Suppressor macrophage treated with lipopolysaccharide for 1 hour (primary cell): Measurements from ENCODE around the gene ETS2.

Experiments
- DNase-seq, 3 donors: peaks; one replicate each; pipeline ENCODE4 v3.0.0-alpha.2; 2020 to 2022

Gene ETS2

GRCh38 chr21:38805328-38806152 lies at the start of gene ETS2:
Gene ETS2, plus strand, starts transcription at chr21:38805929. Its CDS starts 4,106 bp downstream, at chr21:38810035.
- DNase-seq: peak; percentile 96 to 97 (median 96)

GRCh38 chr21:38756746-38757145 lies 49.0 kb upstream of the ETS2 start:
- DNase-seq: no peak

DNA sequence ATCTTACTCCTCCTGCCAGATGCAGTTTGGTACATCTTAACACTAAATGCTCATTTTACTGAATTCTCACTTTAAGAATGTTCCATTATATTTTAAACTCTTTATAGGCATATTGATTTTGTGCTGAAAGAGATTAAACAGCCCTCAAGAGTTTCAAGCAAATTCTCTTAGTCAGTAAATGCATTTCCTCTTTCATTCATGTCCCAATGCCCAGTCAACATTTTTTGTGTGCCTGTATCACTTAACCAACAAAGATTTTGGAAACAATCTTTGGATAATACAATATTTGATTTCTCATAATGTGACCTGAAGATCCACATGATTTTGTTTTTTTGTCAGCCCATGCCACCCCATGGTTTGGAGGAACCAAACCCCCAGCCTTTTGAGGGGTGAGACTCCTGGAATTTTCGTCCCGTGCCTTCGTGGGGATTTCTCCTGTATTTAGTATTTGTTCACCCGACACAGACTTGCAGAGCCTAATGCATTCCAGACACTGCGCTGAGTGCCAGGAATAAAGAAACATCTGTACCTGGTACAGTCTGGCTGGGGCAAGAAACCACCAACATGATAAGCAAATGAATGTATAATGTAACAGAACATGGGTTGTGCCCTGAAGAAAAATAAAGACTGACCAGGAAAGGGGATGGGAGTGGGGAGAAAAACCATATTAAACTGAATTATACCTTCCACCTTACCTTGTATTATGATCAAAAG lies 47.1 kb upstream of the ETS2 start:
- DNase-seq: peak in 2 of 3 donors; percentile 19 to 54

DNA sequence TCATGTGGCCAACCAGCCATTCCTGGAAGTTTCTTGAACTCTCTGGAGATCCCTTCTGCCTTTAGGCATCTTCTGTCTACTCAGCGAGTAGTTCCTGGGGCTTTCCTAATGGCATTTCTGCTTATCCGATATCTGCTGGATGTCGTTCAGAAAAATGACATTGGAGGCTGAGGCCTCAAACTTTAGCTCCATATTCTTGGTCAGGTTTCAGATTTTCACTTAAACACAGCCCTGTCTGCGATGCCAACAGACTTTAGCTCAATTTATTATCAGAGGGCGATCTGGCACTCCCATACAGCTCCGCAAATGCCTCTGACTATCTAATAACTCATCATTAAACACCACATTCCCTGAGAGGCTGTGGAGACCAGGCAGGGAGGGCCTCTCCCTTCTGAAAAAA lies 46.3 kb upstream of the ETS2 start:
- DNase-seq: no peak

DNA sequence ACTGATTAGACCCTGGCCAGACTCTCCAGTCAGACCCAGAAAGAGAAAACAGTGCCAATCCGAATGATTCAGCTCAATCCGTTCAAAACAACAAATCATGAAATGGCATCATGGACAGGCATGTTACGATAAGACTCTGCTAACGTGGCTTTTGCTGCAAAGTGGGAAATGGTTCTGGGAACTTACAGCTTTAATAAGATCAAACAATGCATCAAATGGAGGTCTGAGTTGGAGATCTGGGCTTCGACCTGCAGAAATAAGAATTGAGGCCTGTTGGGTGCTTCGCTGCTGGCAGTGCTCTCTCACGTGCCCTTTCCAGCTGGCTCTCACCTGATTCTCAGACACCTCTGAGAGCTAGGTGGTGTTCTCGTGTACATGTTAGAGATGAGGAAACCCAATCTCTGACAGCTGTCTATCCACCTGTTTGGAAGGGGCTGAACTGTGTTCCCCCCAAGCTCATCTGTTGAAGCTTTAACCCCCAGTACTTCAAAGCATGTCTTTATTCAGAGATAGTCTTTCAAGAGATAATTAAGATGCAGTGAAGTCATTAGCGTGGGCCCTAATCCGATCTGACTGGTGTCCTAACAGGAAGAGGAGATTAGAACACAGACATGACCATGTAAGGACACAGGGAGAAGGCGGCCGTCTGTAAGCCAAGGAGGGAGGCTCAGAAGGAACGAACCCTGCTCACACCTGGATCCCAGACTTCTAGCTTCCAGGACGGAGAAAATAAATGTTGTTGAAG lies 45.5 kb upstream of the ETS2 start:
- no peak for DNase-seq

- DNase-seq: no peak
These were observed 45.0 kb upstream of the ETS2 start for GRCh38 chr21:38760762-38761155.

DNA sequence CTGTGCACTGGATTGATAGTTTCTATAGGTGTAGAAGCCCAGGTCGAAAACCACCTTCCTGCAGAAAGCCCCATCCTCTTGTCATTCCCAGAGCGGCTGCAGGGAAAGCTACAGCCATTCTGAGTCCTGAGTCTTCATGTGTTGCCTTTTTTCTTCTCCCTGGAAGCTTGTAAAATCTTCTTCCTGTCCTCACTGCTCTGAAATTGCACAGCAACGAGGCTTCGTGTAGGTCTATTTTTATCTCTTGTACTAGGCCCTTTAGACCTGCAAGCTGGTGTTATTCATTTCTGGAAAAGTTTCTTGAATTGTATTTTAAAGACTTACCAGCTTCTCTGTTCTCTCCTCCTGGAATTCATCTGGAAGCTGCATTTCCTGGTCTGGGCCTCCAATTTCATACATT lies 44.2 kb upstream of the ETS2 start:
- DNase-seq: no peak

DNA sequence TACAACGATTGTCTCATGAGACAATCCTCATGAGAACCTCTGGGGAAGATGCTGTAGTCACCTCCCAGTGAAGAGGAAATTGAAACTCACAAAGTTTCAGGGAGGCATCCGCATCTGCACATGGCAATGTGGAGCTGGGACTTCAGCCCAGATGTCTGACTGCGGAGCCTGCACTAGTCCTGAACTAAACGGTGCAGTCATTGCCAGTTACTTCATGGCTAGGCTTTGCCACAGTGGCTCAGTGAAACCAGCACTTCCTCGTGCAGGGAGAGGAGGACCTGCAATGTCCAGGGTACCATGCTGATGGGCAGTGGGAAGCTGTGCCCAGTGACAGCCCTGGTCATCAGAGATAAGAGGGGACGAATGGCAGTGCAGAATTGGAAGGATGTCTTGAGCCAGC lies 40.7 kb upstream of the ETS2 start:
- DNase-seq: peak in 1 of 3 donors; percentile 14

- peak; percentile 49 to 73 (median 54) for DNase-seq
These were observed 38.6 kb upstream of the ETS2 start for GRCh38 chr21:38766987-38767722.

DNA sequence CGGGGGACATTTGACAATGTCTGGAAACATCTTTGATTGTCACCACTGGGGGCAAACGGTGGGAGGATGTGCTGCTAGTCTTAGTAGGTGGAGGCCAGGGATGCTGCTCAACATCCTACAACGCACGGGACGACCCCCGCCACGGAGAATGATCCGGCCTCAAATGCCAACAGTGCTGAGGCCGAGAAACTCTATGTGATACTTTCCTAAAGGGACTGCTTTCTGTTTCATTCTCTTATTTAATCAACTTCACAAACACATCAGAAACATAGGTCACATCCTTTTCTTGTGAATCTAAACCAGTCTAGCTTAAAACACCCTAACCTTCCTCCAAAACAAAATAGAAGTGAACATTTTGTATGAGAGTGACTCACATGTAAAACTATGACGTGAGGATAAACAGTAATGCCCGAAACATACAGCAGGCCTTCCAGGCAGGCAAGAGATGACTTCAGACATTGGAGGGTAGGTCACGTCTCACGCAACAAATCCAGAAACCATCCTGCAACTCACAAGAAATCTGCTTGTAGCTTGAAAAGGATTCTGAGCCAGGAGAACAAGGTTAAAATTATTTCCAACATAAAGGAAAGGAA lies 37.2 kb upstream of the ETS2 start:
- DNase-seq: peak in 2 of 3 donors; percentile 27 to 41

DNA sequence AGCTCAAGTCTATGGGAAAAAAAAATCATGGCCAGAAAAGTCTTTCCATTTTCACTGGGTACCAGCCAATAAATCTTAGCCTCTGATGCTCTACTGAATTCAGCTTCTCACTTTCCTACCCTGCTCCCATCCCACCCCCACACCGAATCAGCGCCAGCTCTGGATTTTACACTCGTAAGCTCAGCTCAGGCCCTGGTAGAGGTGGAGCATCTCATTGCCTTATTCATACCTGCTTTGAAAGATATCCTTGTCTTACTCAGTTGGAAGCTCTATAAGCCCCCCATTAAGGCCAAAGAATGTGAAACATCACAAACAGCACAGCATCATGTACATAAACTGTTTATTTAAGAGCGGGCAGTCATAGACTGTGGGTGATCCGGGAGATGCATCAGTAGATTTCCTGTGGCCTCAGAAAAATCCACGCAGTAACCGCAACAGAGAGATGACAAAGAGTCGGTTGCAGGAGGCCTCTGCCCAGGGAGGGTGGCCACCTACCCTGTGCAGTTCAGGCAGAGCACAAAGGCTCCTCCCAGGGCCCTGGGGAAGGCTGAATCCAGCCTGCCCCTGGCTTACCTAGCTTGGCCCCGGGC lies 36.4 kb upstream of the ETS2 start:
- DNase-seq: no peak

DNA sequence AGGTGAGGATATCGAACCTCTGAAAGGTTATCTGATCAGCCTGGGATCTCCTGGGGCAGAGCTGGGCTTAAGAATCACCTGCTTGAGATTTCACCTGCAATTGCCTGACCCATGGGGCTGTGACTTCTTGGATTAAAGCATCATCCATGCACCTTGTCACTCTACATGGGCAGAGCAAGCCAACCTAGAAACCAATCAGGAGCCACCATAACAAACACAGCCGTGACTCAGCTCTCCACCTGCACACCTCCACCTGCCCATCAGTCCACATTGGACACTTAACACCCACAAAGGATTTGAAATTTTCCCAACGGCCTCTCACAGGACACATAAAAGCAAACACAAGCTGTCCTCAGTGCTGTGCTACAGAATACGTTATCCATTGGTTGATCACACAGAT lies 35.1 kb upstream of the ETS2 start:
- no peak for DNase-seq

DNA sequence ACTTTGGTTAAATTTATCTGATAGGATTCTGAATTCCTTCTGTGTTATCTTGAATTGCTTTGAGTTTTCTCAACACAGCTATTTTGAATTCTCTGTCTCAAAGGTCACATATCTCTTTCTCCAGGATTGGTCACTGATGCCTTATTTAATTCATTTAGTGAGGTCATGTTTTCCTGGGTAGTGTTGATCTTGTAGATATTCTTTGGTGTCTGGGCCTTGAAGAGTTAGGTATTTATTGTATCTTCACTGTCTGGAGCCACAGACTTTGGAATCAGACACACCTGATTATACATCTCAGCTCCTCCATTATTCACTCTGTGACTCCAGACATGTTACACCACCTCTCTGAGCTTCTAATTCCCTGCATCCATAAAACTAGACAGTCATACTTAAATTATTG lies 34.2 kb upstream of the ETS2 start:
- no peak for DNase-seq

DNA sequence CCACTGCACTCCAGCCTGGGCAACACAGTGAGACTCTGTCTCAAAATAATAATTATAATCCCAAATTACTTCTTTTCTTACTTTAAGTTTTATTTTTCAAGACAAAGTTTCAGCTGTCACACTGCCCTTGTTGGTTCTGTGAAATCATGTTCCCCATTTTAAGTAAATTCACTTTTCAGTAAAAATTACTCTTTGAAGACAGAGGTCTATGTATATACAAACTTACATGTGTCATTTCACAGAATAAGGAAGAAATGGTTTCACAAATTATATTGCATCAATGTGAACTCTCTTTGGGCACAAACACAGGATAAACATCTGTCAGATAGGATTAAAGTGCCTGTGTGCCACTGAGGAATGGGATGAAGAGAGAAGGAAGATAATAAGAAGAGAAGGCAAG lies 33.1 kb upstream of the ETS2 start:
- DNase-seq: peak in 2 of 3 donors; percentile 61 to 64

DNA sequence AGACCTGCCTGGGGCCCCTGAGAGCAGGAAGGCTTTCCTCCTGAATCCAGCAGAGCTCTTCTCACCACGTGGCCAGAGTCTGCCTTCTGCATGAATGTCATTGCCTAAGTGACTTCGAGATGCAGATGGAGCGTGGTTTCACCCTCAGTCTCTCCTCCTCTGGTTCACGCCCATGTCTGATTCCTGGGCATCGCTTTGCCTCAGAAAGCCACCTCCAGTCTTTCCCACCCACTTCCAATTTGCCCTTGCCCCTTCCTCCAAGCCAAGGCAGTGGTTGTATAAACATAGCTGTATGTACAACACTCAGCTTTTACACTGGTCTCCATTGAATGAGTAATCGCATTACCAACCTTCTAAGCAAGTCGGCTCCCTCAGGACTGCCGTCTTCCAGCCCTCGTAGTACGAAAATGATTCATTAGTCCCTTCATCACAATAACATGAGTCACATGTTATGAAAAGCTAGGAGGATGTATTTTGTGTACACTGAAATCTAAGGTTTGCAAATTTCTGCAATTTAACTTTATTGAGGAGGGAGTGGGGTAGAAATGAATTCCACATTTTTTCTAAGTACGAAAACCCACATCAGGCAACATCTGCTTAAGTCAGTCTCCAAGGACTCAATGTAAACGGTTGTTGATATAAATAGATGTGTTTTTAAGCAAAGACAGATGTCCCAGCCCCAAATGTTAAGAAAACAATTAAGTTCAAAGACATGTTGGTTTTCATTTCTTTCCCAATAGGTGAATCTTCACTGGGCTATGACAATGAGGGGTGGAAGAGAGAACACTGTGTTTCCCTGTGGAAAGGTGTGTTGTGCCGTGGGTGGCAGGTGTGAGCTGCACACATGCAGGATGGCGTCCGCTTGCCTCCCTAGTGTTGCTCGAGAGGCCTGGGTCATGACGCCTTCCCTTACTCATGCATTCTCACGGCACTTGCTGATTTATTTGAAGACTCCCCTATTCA lies 32.3 kb upstream of the ETS2 start:
- DNase-seq: peak; percentile 70 to 91 (median 86)

DNA sequence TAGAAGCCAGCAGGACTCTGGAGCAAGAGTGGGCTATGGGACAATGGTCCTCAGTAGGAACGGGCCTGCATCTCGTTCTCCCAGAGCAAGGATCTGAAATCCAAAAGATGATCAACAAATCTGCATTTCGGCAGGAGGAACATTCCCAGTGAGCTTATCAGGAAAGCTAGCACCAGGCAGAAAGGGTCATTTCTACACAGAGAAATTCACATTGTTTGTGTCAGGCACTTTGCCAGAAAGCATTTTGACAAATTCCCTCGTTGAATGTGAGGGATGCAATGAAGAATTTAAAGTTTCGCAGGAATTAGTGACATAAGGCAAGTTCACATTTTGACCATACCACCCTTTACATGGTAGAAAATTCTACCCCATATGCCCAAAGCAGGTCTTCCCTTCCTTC lies 31.6 kb upstream of the ETS2 start:
- no peak for DNase-seq

DNA sequence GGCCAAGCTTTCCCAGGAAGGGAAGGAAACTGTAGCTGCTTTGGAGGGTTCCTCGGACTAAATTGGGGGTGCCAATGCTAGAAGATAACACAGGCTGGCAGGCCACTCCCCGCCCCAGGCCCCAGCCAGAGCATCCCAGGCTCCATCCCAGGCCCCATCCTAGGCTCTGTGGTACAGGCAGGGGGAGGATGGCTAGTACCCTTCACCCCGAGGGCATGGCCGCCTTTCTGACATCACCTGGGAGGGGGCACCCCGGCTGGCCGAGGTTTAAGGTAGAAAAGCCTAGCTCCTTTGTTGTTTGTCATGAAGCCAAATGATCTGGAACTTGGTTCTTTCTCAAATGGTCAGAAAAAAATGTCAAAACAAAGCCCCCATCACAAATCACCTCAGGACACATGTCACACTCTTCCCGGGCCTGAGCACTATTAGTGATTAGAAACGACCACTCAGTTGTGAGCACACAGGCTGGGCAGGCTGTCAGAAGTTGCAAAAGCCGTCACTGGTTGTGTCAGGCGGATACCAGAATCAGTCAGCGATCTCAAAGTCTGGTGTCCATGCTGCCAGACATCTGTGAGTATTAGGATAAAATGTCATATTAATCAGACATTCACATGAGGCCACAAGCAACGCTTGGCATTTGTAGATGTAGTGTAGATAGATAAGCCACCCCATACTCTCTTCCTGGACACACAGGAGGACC lies 31.0 kb upstream of the ETS2 start:
- no peak for DNase-seq

DNA sequence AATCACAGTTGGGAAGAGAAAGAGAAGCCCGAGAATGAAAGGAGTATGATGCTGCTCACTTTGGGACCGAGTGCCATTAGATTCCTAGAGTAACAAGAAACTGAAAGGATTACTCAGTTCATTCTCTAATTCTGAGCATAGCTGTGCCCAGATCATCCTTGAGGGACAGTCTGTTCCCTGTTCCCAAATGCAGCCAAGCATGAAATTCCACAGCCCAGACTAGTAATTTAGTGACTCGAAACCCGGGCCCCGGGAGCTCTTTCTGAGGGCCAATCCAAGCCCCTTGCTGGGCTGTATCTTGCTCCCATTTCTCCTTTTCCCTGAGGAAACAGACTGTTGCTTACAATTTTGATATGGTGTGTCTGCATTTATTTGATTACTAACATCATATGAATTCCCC lies 30.0 kb upstream of the ETS2 start:
- no peak for DNase-seq

DNA sequence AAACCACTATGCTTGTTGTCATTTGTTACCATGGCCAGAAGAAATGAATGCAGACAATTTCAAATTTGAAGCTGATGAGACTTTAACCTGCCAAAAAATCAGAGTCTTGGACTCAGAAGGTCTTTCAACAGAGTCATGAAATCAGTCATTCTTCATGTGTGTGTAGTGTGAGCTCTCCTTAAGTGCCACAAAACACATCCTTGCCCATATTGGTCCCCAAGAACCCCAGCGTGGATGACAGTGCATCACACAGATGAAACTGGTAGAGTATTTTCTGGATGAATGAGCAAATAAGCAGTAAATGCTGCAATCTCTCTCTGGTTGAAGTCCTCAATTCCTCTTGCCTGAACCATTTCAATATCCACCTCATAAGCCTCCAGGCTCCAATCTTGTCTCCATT lies 28.7 kb upstream of the ETS2 start:
- no peak for DNase-seq

GRCh38 chr21:38777531-38777930 lies 28.2 kb upstream of the ETS2 start:
- peak; percentile 57 to 70 (median 67) for DNase-seq
